NCI-H1092 treated with DMSO at 0.1 percent for 48 hours (cell line): ENCODE results near the gene ZNF592.
A peak's percentile ranks its signal among the peaks of the same experiment; 100 is the strongest.
"Not testable (repeated sequence)": the region's sequence is repeated elsewhere in the genome, so short reads cannot be mapped to it uniquely, and the experiment has no call there.

ENCODE experiments used
- DNase-seq: peaks from one replicate; lab custom pipeline; 2025; lab: John Stamatoyannopoulos, UW

ZNF592 gene

DNA sequence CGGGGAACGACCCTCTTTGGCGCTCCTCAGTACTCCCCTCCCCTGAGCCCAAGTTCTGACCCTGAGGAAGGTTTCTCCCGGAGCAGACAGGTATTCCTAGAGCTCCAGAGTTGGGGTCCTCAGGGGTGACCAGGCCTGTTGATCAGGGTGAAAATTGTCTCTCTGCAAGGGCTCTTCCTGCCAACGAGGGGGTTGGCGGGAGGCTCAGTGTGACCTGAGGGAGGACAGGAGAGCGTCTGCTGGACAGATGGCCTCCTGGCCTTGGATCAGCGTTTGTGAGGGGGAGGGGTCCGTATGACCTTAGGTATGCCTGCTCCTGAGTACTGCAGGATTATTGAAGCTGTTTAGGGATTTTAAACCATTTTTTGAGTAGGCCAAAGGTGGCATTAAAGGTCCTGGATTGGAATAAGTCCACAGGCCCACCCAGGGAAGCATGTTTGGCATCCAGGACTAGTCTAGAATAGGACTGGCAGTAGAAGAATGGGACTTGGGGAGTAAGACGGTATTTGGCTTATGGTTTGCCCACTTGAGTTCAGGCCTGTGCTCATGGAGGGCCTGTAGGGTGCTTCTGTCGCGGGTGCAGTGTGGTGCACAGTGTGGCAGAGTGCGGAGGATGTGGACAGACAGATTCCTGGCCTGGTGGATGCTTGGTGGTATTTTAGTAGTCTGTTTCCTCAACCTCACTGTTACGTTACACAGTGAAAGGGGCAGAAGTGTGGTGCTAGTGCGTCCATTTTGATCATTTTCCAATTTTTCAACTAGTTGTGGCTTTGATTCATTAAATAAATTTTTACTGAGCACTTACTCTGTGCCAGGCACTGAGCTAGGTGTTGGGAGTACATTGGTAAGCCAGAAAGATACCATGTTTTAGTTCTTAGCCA is 959 bp downstream of the ZNF592 start:
- DNase-seq = peak; percentile 2

GRCh38 chr15:84750583-84751092 is 2.2 kb downstream of the ZNF592 start:
- DNase-seq = no peak

DNA sequence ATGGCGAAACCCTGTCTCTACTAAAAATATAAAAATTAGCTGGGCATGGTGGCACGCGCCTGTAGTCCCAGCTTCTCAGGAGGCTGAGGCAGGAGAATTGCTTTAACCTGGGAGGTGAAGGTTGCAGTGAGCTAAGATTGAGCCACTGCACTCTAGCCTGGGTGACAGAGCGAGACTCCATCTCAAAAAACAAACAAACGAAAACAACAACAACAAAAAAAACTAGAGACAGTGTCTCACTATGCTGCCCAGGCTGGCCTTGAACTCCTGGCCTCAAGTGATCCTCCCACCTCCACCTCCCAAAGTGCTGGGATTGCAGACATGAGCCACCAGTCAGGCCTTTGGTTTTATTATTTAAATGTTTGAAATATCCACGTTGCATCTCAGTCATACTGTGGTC is 3.3 kb downstream of the ZNF592 start:
- not testable (repeated sequence) for DNase-seq

DNA sequence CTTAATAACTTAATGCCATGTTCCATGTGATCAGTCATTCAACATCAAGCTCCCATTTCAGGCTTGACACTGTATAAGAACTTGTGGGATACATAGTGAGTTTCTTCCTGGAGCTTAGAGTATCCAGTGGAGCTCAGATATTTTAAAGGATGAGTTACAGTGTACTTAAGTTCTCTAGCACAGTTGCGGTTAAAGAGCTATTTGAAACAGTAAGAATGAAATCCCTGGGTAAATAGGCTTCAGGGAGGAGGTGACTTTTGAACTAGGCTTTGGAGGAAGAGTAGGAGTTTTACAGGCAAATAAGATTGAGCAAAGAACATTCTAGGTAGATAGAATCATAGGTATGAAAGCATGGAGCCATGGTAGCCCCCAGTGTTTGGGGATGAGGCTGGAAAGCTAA is 3.8 kb downstream of the ZNF592 start:
- no peak for DNase-seq

GRCh38 chr15:84752700-84753099 is 4.3 kb downstream of the ZNF592 start:
- no peak for DNase-seq

- DNase-seq = not testable (repeated sequence)
These were observed 6.5 kb downstream of the ZNF592 start for GRCh38 chr15:84754889-84755288.

- DNase-seq = no peak
These were observed 7.5 kb downstream of the ZNF592 start for GRCh38 chr15:84755736-84756527.

DNA sequence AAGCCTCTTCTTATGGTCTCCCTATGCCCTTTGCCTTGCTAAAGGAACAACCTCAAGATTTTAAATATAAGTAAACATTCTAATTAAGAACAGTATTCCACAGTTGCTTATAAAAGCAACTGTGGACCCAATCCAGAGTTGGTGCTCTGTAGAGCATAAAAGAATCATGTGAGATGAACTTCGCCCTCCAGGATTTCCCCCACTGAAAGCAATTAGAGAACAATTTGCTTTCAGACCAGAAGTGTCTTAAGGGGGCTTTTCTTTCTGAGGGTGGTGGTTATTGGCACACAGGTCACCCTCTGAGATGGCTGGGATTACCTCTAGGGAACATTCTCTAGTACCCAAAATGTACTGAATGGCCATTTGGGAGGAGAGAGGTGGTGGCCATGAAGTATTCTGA is 10.6 kb downstream of the ZNF592 start:
- no peak for DNase-seq

DNA sequence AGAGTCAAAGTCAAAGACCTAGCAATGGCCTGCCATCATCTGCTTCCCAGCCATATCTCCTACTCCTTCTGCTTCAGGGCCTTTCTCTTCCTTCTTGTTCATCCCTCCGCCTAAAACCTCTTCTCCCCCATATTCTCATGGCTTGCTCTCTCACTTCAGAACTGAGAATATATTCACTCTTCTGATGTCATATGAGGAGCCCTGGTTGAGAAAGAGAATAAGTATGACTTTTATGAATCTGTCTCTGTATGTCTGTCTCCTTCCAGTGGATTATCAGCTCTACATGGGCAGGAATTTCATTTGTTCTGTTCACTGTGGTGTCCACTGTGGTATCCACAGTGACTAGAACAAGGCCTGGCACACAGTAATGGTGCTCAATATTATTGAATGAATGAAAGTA is 11.8 kb downstream of the ZNF592 start:
- no peak for DNase-seq

DNA sequence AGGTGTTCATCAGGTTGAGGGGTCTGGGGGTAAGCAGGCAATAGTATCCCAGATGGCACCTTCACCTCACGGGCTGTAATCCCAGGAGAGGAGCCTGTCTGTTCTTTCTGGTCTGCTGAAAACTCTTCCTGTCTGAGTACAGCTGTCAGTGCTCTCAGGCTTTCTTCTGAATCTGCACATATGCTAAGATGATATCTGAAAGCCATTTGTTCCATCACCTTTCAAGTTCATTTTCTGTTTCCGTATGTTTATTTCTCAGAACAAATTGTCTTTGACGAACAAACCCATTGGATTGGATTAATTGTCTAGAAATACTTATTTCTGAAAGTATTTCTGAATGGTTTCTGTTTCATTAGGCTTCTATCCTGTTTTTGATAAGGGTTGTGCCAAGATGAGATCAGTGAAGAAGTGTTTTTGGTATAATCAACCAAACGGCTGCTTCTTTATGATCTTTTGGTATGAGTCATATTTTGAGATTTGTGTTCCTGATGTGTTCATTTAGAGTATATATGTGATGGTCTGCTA is 13.3 kb downstream of the ZNF592 start:
- DNase-seq = no peak

DNA sequence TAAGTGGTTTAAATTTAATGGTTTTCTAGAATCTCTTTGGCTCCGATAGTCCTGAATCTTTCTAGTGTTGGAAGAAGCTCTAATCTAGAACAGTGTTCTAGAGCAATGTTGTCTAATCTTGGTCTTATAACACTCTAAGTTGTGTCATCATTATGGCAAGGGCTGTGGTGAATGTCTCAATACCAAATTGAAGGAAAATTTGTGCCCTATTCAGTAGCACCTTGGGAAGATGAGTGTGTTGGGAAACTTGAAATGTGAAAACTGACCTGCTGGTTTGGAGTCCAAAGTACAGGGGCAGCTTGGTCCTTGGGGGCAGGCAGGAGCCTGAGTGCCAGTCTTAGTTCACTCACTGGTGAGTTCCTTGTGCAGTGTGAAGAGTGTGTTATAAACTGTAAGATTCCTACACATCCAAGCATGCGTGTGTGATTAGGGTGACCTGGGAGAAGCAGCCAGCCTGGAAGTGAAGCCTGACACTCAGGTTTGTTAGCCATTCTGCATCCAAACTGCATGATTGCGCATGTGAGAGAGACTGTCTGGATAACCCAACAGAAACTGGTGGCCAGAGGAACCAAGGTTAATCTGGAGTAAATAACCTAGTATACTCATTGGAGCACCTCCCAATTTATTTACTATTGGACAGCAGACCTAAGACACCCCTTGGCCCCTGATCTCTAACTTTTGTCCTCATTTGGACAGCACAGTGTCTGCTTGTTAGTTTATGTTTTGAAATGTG is 14.6 kb downstream of the ZNF592 start:
- DNase-seq = no peak

DNA sequence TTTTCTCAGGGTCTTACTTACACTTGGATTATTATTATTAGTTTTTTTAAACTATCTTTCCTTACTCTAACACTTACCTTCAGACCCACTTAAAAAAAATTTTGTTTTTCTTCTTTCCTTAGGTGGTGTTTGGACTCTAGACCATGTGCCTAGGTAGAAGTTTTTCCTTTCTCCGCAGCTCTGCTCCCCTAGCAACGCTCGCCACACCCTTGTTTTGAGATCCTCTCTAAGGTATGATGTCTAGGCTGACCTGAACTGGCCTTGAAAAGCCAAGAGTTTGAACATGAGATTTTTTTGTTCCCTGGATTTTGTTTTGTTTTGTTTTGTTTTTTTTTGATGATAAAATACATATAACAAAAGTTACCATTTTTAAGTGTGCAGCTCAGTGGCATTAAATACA is 16.2 kb downstream of the ZNF592 start:
- DNase-seq = no peak

- no peak for DNase-seq
These were observed 16.6 kb downstream of the ZNF592 start for GRCh38 chr15:84764989-84765388.

DNA sequence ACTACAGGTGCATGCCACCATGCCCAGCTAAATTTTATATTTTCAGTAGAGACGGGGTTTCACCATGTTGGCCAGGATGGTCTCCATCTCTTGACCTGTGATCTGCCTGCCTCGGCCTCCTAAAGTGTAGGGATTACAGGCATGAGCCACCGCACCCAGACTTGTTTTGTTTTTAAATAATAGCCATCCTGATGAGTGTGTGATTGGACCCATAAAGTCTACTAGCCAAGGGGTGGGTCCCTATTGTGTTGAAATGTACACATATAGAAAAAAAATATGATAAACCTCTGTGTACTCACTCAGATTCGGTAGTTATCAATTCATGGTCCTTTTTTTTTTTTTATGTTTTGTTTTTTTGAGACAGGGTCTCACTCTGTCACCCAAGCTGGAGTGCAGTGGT is 17.3 kb downstream of the ZNF592 start:
- no peak for DNase-seq

GRCh38 chr15:84766461-84767035 is 18.2 kb downstream of the ZNF592 start:
- no peak for DNase-seq

DNA sequence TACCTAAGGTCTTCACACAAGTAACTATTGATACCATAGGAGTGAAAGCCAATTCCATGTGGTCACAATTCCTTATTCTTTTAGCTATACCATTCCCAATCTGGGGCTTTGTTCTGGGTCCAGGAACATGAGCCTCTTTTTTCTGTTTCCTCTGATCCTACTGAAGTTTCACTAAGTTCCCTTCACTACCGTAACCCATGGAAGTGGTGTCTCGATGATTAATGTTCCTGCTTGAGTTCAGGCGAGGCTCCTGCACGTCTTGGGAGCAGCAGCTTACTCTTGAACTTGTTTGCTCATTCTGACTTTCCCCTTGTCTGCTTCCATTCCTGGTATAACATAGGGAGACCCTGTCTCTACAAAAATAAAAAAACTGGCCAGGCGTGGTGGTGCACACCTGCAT is 23.6 kb downstream of the ZNF592 start:
- no peak for DNase-seq

GRCh38 chr15:84772467-84772866 is 24.1 kb downstream of the ZNF592 start:
- no peak for DNase-seq

DNA sequence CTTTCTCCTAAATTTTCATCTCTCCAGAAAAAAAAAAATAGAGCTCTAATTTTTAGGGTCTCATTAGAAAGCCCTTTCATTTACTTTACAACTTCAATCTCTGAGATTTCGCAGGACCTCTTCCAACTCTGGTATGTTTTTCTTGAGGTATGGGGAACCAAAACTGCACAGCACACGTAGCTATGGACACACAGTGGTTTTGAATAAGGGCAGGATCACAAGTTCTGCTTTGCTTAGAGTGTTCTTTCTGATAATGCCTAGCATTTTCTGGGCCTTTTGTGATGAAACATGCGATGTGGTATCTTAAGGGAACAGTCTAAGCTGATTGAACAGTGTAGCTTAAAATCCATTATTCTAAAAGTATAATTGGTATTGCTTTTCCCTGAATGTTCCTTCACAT is 25.3 kb downstream of the ZNF592 start:
- no peak for DNase-seq

GRCh38 chr15:84775867-84776449 is 27.6 kb downstream of the ZNF592 start:
- no peak for DNase-seq

DNA sequence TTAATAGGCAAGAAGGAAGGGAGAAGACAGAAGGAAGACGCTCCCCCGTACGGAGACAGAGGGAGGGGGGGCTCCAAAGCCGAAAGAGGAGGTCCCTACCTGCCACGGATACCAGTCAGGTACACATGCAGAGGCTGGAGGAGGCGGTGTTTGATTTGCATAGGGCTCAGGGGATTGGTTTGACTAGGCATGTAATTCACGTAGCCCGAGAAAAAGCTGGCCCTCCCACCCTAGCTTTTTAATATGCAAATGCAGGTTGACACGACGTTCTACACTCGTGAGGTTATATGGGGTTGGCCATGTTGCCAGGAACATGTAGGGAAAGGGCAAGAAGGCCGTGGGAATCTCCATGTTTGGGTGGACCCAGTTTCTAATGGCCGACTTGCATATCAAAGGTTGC is 29.8 kb downstream of the ZNF592 start:
- no peak for DNase-seq

GRCh38 chr15:84780492-84780891 is 32.1 kb downstream of the ZNF592 start:
- DNase-seq = no peak
